ENCODE measurements around the gene KCNQ1. TPM values are rescaled to one million over a fixed set of nuclear protein-coding genes. Genes with fewer than 3 reads are reported as not detected.

Gene KCNQ1
- total and polyA plus RNA-seq, 2 of the 13 experiments (the other 11 are each of a cell fraction or from before 2014, with no cell fraction given), result 0.02 to 0.08 TPM

DNA sequence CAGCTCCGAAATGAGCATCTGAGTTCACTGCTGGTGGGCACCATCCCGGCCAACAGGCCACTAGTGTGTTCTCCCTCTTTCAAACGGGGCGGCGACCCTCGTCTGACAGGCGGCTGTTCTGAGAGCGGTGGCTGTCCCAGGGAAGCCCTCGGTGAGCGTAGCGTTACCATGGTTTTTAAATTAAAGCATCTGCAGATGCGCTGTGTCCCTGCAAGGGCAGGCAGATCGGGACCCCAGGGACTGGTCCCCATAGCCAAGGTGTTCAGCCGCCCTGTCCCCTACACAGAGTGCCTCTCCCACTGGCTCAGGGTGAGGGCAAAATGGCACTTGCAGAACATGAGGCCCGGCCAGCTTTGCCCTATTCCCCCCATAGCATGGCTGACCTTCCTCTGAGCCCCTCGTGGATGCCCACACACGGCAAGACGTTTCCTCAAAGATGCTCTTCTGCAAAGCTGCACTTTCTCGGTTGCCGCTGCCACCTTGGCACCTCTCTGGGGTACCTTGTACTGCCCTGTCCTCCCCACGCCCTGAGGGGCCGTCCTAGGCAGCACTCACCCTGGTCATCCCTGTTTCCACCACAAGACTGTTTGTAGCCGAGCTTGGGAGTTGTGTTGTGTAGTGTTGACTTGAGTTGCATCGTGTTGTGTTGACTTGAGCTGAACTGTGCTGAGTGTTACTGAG is 306.9 kb downstream of the KCNQ1 start:
- TF ChIP-seq ZNF678 (CRISPR knock-in tag; IDR thresholded peaks at IDR 0.05), result no peak
- no peak for TF ChIP-seq ZNF225 (CRISPR knock-in tag; IDR thresholded peaks at IDR 0.05)
- TF ChIP-seq ZNF792 (CRISPR knock-in tag; IDR thresholded peaks at IDR 0.05), result no peak
- TF ChIP-seq DMAP1 (CRISPR knock-in tag; IDR thresholded peaks at IDR 0.05), result no peak
- TF ChIP-seq ZNF749 (CRISPR knock-in tag; IDR thresholded peaks at IDR 0.05; ENCODE audit: borderline replicate concordance), result no peak
- TF ChIP-seq ZNF235 (CRISPR knock-in tag; IDR thresholded peaks at IDR 0.05; ENCODE audit: borderline replicate concordance), result no peak
- no peak for TF ChIP-seq SIN3A (IDR thresholded peaks at IDR 0.05; ENCODE audit: borderline replicate concordance, low read depth, low read length)
- Histone ChIP-seq H3K27ac (ENCODE audit: extremely low read length, insufficient read depth, low read length) (no peak overlapping the region), H3K9ac (ENCODE audit: insufficient read depth, low read depth, low read length) (no peak overlapping the region), H4K20me1 (ENCODE audit: insufficient read depth, low read length) (no peaks in the 10 kb centered on the region), H3K27me3 (ENCODE audit: control insufficient read depth in 1 of 2, insufficient read depth in 2 of 2, low read length in 2 of 2) (peaks cover 13 to 67% of the 10 kb centered on the region in 2 experiments), H3K9me3 (ENCODE audit: low read length) (peaks cover 6% of the 10 kb centered on the region; the same call in 1 of the 2 replicates), H3K4me2 (ENCODE audit: low read depth, low read length) (no peak overlapping the region), H3K79me2 (ENCODE audit: insufficient read depth, low read length) (no peaks in the 10 kb centered on the region), H3K36me3 (replicated peaks in 1 of 2; ENCODE audit: control insufficient read depth in 1 of 2, insufficient read depth in 2 of 2, low read length in 2 of 2) (no peaks in the 10 kb centered on the region), H3K4me3 (replicated peaks in 1 of 3; ENCODE audit: insufficient read depth in 1 of 3, low read depth in 2 of 3, low read length in 3 of 3) (no peak overlapping the region), H2AFZ (ENCODE audit: low read length) (no peak overlapping the region), H3K4me1 (ENCODE audit: insufficient read depth, low read length) (peaks cover 13% of the 10 kb centered on the region)
- intact Hi-C loops (cut with micrococcal nuclease; ENCODE audit: unreplicated experiment), result no loop called here
- no peak for FAIRE-seq
- in situ Hi-C loops (cut with HindIII; ENCODE audit: extremely low pct_ligation_motif_present, low pct_unique_long_range_greater_than_20kb), result no loop called here
- DNase-seq (ENCODE audit: low spot score), result no peak
- BruUV-seq (replicated peaks), result no TSS peak
- CTCF ChIA-PET (ENCODE audit: low intra/inter-chr PET ratio, low total read pairs), result no interaction called here
- POLR2A ChIA-PET, result no interaction called here
- no peak for ATAC-seq
- WGBS (ENCODE audit: low lambda C conversion rate), result 69% methylated on average over 12 of the region's 24 CpGs

DNA sequence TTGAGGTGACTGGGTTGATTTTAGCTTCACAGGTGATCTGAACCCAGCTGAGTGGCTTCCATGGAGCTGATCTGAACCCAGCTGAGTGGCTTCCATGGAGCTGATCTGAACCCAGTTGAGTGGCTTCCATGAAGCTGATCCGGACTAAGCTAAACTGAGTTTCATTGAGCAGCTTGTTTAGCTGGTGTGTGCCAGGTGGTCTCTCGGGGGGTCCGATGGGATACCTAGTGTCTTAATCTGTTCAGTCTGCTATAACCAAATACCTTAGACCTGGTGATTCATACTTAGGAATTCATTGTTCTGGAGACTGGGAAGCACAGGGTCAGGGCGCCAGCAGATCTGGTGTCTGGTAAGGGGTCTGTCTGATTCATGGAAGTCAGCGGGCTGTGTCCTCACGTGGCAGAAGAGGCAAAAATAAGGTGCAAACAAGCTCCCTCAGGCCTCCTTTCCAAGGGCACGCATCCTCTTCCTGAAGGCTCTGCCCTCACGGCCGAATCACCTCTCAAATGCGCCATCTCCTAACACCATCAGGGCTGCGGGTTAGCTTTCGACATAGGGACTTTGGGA is 307.5 kb downstream of the KCNQ1 start:
- ATAC-seq (no peak), FAIRE-seq (no peak), DNase-seq (ENCODE audit: low spot score) (no peak)
- H3K9me3 ChIP-seq (ENCODE audit: low read length), result peaks cover 7% of the 10 kb centered on the region; the same call in 1 of the 2 replicates
- TF ChIP-seq ZNF839 (CRISPR knock-in tag; IDR thresholded peaks at IDR 0.05; ENCODE audit: borderline replicate concordance) (no peak), KDM5A (IDR thresholded peaks at IDR 0.05; ENCODE audit: borderline replicate concordance, low read length) (no peak)
- TF ChIP-seq, protein P1, sequence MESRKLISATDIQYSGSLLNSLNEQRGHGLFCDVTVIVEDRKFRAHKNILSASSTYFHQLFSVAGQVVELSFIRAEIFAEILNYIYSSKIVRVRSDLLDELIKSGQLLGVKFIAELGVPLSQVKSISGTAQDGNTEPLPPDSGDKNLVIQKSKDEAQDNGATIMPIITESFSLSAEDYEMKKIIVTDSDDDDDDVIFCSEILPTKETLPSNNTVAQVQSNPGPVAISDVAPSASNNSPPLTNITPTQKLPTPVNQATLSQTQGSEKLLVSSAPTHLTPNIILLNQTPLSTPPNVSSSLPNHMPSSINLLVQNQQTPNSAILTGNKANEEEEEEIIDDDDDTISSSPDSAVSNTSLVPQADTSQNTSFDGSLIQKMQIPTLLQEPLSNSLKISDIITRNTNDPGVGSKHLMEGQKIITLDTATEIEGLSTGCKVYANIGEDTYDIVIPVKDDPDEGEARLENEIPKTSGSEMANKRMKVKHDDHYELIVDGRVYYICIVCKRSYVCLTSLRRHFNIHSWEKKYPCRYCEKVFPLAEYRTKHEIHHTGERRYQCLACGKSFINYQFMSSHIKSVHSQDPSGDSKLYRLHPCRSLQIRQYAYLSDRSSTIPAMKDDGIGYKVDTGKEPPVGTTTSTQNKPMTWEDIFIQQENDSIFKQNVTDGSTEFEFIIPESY (CRISPR knock-in tag; IDR thresholded peaks at IDR 0.05), result peak; percentile 32; the same call in 1 of the 2 replicates
- in situ Hi-C loops (cut with HindIII; ENCODE audit: extremely low pct_ligation_motif_present, low pct_unique_long_range_greater_than_20kb), result no loop called here
- 65% methylated on average over 10 of the region's 12 CpGs for WGBS (ENCODE audit: low lambda C conversion rate)
- POLR2A ChIA-PET, result no interaction called here
- H3K9ac ChIP-seq (ENCODE audit: insufficient read depth, low read depth, low read length), result no peak overlapping the region
- H3K4me3 ChIP-seq (replicated peaks in 1 of 3; ENCODE audit: insufficient read depth in 1 of 3, low read depth in 2 of 3, low read length in 3 of 3), result no peak overlapping the region
- H3K36me3 ChIP-seq (replicated peaks in 1 of 2; ENCODE audit: control insufficient read depth in 1 of 2, insufficient read depth in 2 of 2, low read length in 2 of 2), result no peaks in the 10 kb centered on the region
- no peaks in the 10 kb centered on the region for H3K79me2 ChIP-seq (ENCODE audit: insufficient read depth, low read length)
- CTCF ChIA-PET (ENCODE audit: low intra/inter-chr PET ratio, low total read pairs), result no interaction called here
- no peak overlapping the region for H3K27ac ChIP-seq (ENCODE audit: extremely low read length, insufficient read depth, low read length)
- no TSS peak for BruUV-seq (replicated peaks)
- intact Hi-C loops (cut with micrococcal nuclease; ENCODE audit: unreplicated experiment), result no loop called here
- peaks cover 13% of the 10 kb centered on the region for H3K4me1 ChIP-seq (ENCODE audit: insufficient read depth, low read length)
- H3K4me2 ChIP-seq (ENCODE audit: low read depth, low read length), result no peak overlapping the region
- peaks cover 13 to 62% of the 10 kb centered on the region in 2 experiments for H3K27me3 ChIP-seq (ENCODE audit: control insufficient read depth in 1 of 2, insufficient read depth in 2 of 2, low read length in 2 of 2)
- no peak overlapping the region for H2AFZ ChIP-seq (ENCODE audit: low read length)
- H4K20me1 ChIP-seq (ENCODE audit: insufficient read depth, low read length), result no peaks in the 10 kb centered on the region

Measured in HepG2 (cell line).